BJ (cell line): ENCODE results near the gene CACNB3. TPM values are rescaled to one million over a fixed set of nuclear protein-coding genes. Genes with fewer than 3 reads are reported as not detected.

ENCODE experiments used
- CTCF ChIA-PET: fragments of 350-600 bp; formaldehyde crosslinking; extraction: SDS; loops from one replicate; lab custom pipeline; 2021; ENCODE audit warnings: antibody characterized with exemption, inconsistent platforms; lab: Yijun Ruan, JAX
- POLR2A ChIA-PET: fragments of 300-600 bp; sonication (Branson Sonifier 250); formaldehyde crosslinking; extraction: SDS; loops from one replicate; lab custom pipeline; 2021; ENCODE audit warnings: antibody characterized with exemption; lab: Charles Lee
- DNase-seq: peaks from one replicate; pipeline ENCODE4 v3.0.0-alpha.2; 2011; ENCODE audit warnings: low read depth
- H3K27me3 ChIP-seq: 2 replicates; pipeline ENCODE4 v1.6.0; 2011; ENCODE audit warnings: low read length; ENCODE audit not compliant: control insufficient read depth, insufficient read depth
- H3K36me3 ChIP-seq: 2 replicates; pipeline ENCODE4 v1.5.1; 2011; ENCODE audit warnings: low read length; ENCODE audit not compliant: control insufficient read depth, insufficient read depth
- H3K4me3 ChIP-seq: 2 replicates; pipeline ENCODE4 v1.5.1; 2011; ENCODE audit warnings: low read depth, mild to moderate bottlenecking, control low read depth, low read length
- CTCF ChIP-seq: IDR thresholded peaks from 2 replicates; pipeline ENCODE4 v1.5.1; 2011; ENCODE audit warnings: low read depth, mild to moderate bottlenecking, control low read depth, inconsistent platforms, low read length, moderate library complexity; ENCODE audit not compliant: insufficient read depth
- polyA plus RNA-seq: library from polyadenylated mRNA; depleted of rRNA; stranded (reverse); fragments of >200 nt; gene quantifications from 2 replicates; pipeline ENCODE4 v1.2.3, GENCODE V29; 2011

The CACNB3 gene
- polyA plus RNA-seq, 1 experiment = 48.2 TPM

GRCh38 chr12:48774516-48774915, 43.8 kb upstream of the CACNB3 start:
- CTCF ChIA-PET = interaction anchor here (0.9 to 1.6 kb wide), 2 partner anchors 9 to 22 kb away, joined by 3 read pairs; no protein-coding TSS in a partner anchor
- DNase-seq = no peak
- H3K36me3 ChIP-seq = peaks cover 53% of the 10 kb centered on the region
- H3K27me3 ChIP-seq = no peaks in the 10 kb centered on the region
- H3K4me3 ChIP-seq = no peak overlapping the region
- POLR2A ChIA-PET = no interaction called here
- TF ChIP-seq CTCF = no peak

GRCh38 chr12:48775299-48775698, 43.0 kb upstream of the CACNB3 start:
- Histone ChIP-seq H3K27me3 (no peaks in the 10 kb centered on the region), H3K4me3 (no peak overlapping the region), H3K36me3 (peaks cover 53% of the 10 kb centered on the region)
- ChIA-PET CTCF (interaction anchor here (0.9 to 1.6 kb wide), 2 partner anchors 10 to 21 kb away, joined by 3 read pairs; no protein-coding TSS in a partner anchor), POLR2A (no interaction called here)
- TF ChIP-seq CTCF = no peak
- DNase-seq = no peak

GRCh38 chr12:48775991-48776649, 42.2 kb upstream of the CACNB3 start:
- H3K27me3 ChIP-seq = no peaks in the 10 kb centered on the region
- no peak for DNase-seq
- H3K4me3 ChIP-seq = no peak overlapping the region
- no peak for TF ChIP-seq CTCF
- CTCF ChIA-PET = interaction anchor here (1.6 kb wide), 1 partner anchor 10 kb away, joined by 3 read pairs; no protein-coding TSS in a partner anchor
- H3K36me3 ChIP-seq = peaks cover 47% of the 10 kb centered on the region
- POLR2A ChIA-PET = no interaction called here

GRCh38 chr12:48776956-48777355, 41.3 kb upstream of the CACNB3 start:
- ChIA-PET CTCF (no interaction called here), POLR2A (no interaction called here)
- no peak for TF ChIP-seq CTCF
- no peak overlapping the region for H3K4me3 ChIP-seq
- peaks cover 39% of the 10 kb centered on the region for H3K36me3 ChIP-seq
- H3K27me3 ChIP-seq = no peaks in the 10 kb centered on the region
- DNase-seq = no peak

GRCh38 chr12:48777501-48778400, 40.5 kb upstream of the CACNB3 start:
- ChIA-PET POLR2A (no interaction called here), CTCF (interaction anchor here (0.8 kb wide), 1 partner anchor 17 kb away, joined by 4 read pairs; no protein-coding TSS in a partner anchor)
- no peak for DNase-seq
- TF ChIP-seq CTCF = no peak
- Histone ChIP-seq H3K27me3 (no peaks in the 10 kb centered on the region), H3K36me3 (peaks cover 40% of the 10 kb centered on the region), H3K4me3 (no peak overlapping the region)
